ENCODE measurements around the gene MEGF6. TPM values are rescaled to one million over a fixed set of nuclear protein-coding genes. Genes with fewer than 3 reads are reported as not detected.

Gene MEGF6
- total and polyA plus RNA-seq, 11 donors = 1.9 to 16.2 (median 5.1) TPM

GRCh38 chr1:3522564-3523265 is 88.6 kb downstream of the MEGF6 start:
- Histone ChIP-seq H3K9me3 (peaks cover 0 to 3% (median 0%) of the 10 kb centered on the region in 12 donors), H3K4me1 (peaks cover 0 to 8% (median 0%) of the 10 kb centered on the region in 12 donors), H3K27me3 (no peaks in the 10 kb centered on the region), H3K36me3 (no peaks in the 10 kb centered on the region), H3K27ac (no peak overlapping the region), H3K4me3 (no peak overlapping the region)
- TF ChIP-seq POLR2A (IDR thresholded peaks at IDR 0.05) (no peak), CTCF (IDR thresholded peaks at IDR 0.05) (no peak)
- DNase-seq (no peak), ATAC-seq (no peak)
- intact Hi-C loops (cut with DNase I) = no loop called here
- 84 to 92% (median 88%) methylated on average over 11 to 19 of the region's 19 CpGs for WGBS, 4 donors

- no peak for ATAC-seq
- H3K4me1 ChIP-seq = peaks cover 0 to 8% (median 0%) of the 10 kb centered on the region in 12 donors
- H3K4me3 ChIP-seq = no peak overlapping the region
- 86 to 96% (median 94%) methylated on average over 6 to 13 of the region's 13 CpGs for WGBS, 4 donors
- H3K36me3 ChIP-seq = no peaks in the 10 kb centered on the region
- H3K9me3 ChIP-seq = peaks cover 0 to 3% (median 0%) of the 10 kb centered on the region in 12 donors
- no peak for DNase-seq
- TF ChIP-seq CTCF (IDR thresholded peaks at IDR 0.05) = no peak
- TF ChIP-seq POLR2A (IDR thresholded peaks at IDR 0.05) = no peak
- H3K27ac ChIP-seq = no peak overlapping the region
- no peaks in the 10 kb centered on the region for H3K27me3 ChIP-seq
- intact Hi-C loops (cut with DNase I) = no loop called here
Observed at GRCh38 chr1:3522112-3522511, 89.2 kb downstream of the MEGF6 start.

- Histone ChIP-seq H3K4me3 (no peak overlapping the region), H3K4me1 (peaks cover 0 to 8% (median 0%) of the 10 kb centered on the region in 12 donors), H3K36me3 (no peaks in the 10 kb centered on the region), H3K27me3 (no peaks in the 10 kb centered on the region), H3K27ac (no peak overlapping the region), H3K9me3 (peaks cover 0 to 3% (median 0%) of the 10 kb centered on the region in 12 donors)
- intact Hi-C loops (cut with DNase I) = no loop called here
- TF ChIP-seq CTCF (IDR thresholded peaks at IDR 0.05) = no peak
- TF ChIP-seq POLR2A (IDR thresholded peaks at IDR 0.05) = no peak
- ATAC-seq (no peak), DNase-seq (no peak)
- WGBS, 4 donors = 88 to 100% (median 91%) methylated on average over 3 to 16 of the region's 16 CpGs
Observed at GRCh38 chr1:3521426-3521825, 89.9 kb downstream of the MEGF6 start.

- no peak for ATAC-seq
- WGBS, 4 donors = 87 to 94% (median 92%) methylated on average over 14 to 24 of the region's 24 CpGs
- intact Hi-C loops (cut with DNase I) = no loop called here
Observed at GRCh38 chr1:3520419-3521378, 90.6 kb downstream of the MEGF6 start.

More at GRCh38 chr1:3520419-3521378, 90.6 kb downstream of the MEGF6 start:
- Histone ChIP-seq H3K4me3 (no peak overlapping the region), H3K9me3 (peaks cover 0 to 3% (median 0%) of the 10 kb centered on the region in 12 donors), H3K27ac (no peak overlapping the region), H3K36me3 (no peaks in the 10 kb centered on the region), H3K4me1 (peaks cover 0 to 4% (median 0%) of the 10 kb centered on the region in 12 donors), H3K27me3 (no peaks in the 10 kb centered on the region)
- no peak for DNase-seq
- TF ChIP-seq CTCF (IDR thresholded peaks at IDR 0.05) (no peak), POLR2A (IDR thresholded peaks at IDR 0.05) (no peak)

All from heart left ventricle (tissue), 16 donors.